ENCODE results near the gene SLC29A1. TPM values are rescaled to one million over a fixed set of nuclear protein-coding genes. Genes with fewer than 3 reads are reported as not detected.

SLC29A1 gene
- total and polyA plus RNA-seq, 2 of the 8 experiments (the other 6 are each of a cell fraction or from before 2014, with no cell fraction given) = 187 to 558 TPM

GRCh38 chr6:44253307-44254101 lies 30.1 kb downstream of the SLC29A1 start:
- Histone ChIP-seq H3K9me3 (ENCODE audit: insufficient read depth in 2 of 2, low read depth in 1 of 2, low read length in 1 of 2) (no peaks in the 10 kb centered on the region), H3K14ac (ENCODE audit: insufficient read length) (no peak overlapping the region), H3K27ac (ENCODE audit: low read depth, low read length) (no peak overlapping the region), H3K9ac (replicated peaks in 1 of 4; ENCODE audit: extremely low read depth in 1 of 4, low read depth in 3 of 4, low read length in 3 of 4) (no peak overlapping the region), H3K4me2 (ENCODE audit: insufficient read depth in 1 of 2, low read depth in 2 of 2, low read length in 2 of 2) (no peak overlapping the region), H2BK5ac (ENCODE audit: low read depth, low read length) (0 out of 2 replicates have a peak overlapping the region, but pooled peaks have one; percentile 13), H3K36me3 (ENCODE audit: control insufficient read depth in 2 of 4, insufficient read depth in 4 of 4, low read length in 3 of 4) (peaks cover 52 to 73% (median 65%) of the 10 kb centered on the region in 4 experiments), H3K23me2 (ENCODE audit: low read depth, low read length) (peaks cover 16% of the 10 kb centered on the region), H3K4me3 (ENCODE audit: extremely low read depth in 1 of 4, insufficient read depth in 2 of 4, low read depth in 3 of 4, low read length in 4 of 4) (no peak overlapping the region), H3K23ac (ENCODE audit: insufficient read length) (no peak overlapping the region), H3K56ac (replicated peaks; ENCODE audit: insufficient read length, low read depth, low read length) (no peak overlapping the region), H2BK15ac (ENCODE audit: low read length) (no peak overlapping the region), H2BK20ac (ENCODE audit: low read length) (no peak overlapping the region), H3K4ac (replicated peaks; ENCODE audit: insufficient read length, low read depth, low read length) (no peak overlapping the region), H3K27me3 (replicated peaks in 1 of 4; ENCODE audit: control insufficient read depth in 3 of 4, extremely low read depth in 1 of 4, insufficient read depth in 3 of 4, low read length in 3 of 4) (no peaks in the 10 kb centered on the region), H4K20me1 (replicated peaks in 1 of 2; ENCODE audit: control insufficient read depth in 1 of 2, insufficient read depth in 2 of 2, low read length in 2 of 2) (peaks cover 24 to 36% of the 10 kb centered on the region in 2 experiments), H3K79me2 (ENCODE audit: control insufficient read depth in 1 of 2, insufficient read depth in 2 of 2, low read length in 2 of 2) (peaks cover 12 to 49% of the 10 kb centered on the region in 2 experiments), H2AFZ (ENCODE audit: low read length) (no peak overlapping the region), H3K18ac (ENCODE audit: extremely low read depth, low read length) (no peak overlapping the region), H4K91ac (replicated peaks; ENCODE audit: insufficient read length, low read length) (no peak overlapping the region), H4K8ac (ENCODE audit: extremely low read depth, insufficient read depth, low read length) (no peak overlapping the region; the same call in 1 of the 2 replicates), H4K5ac (ENCODE audit: insufficient read length, low read depth, low read length) (no peak overlapping the region), H3K79me1 (ENCODE audit: low read depth, low read length) (no peaks in the 10 kb centered on the region; the same call in 1 of the 2 replicates), H3K4me1 (replicated peaks in 1 of 4; ENCODE audit: control insufficient read depth in 3 of 4, insufficient read depth in 4 of 4, low read length in 3 of 4) (peaks cover 7 to 24% (median 9%) of the 10 kb centered on the region in 4 experiments), H2BK12ac (ENCODE audit: low read depth, low read length) (no peak overlapping the region), H2BK120ac (replicated peaks; ENCODE audit: low read depth, low read length) (no peak overlapping the region), H2AK5ac (ENCODE audit: low read depth, low read length) (no peak overlapping the region)
- DNase-seq (ENCODE audit: low read depth in 1 of 2, low spot score in 2 of 2) (peak in 1 of 2 experiments; percentile 82), FAIRE-seq (no peak)
- ChIA-PET POLR2A (ENCODE audit: partially characterized antibody) (interaction anchor here (0.7 to 15.1 kb wide), 20 partner anchors 13 to 312 kb away, joined by 3 to 581 read pairs (median 8); partner anchors contain the start of genes AARS2, HSP90AB1, NFKBIE and SLC29A1), CTCF (ENCODE audit: partially characterized antibody) (interaction anchor here (0.7 to 4.8 kb wide), 21 partner anchors 7 to 168 kb away, joined by 3 to 48 read pairs (median 6); partner anchors contain the start of gene HSP90AB1)
- WGBS, 2 experiments (ENCODE audit: extremely low coverage in 1 of 2, insufficient coverage in 1 of 2, insufficient read length in 1 of 2, insufficient replicate concordance in 2 of 2, low coverage in 1 of 2, low lambda C conversion rate in 2 of 2, missing lambda C conversion rate in 1 of 2) = 86% methylated on average over 10 of the region's 10 CpGs; no CpG with 5 or more reads in 1 of the 2 experiments
- TF ChIP-seq RAD21 (IDR thresholded peaks at IDR 0.05 in 1 of 2, conservative IDR thresholded peaks at IDR 0.05 in 1 of 2; ENCODE audit: low read depth in 2 of 2, low read length in 2 of 2) (peak; percentile 19 to 27; a peak in 3 of 4 replicates), CREB1 (IDR thresholded peaks at IDR 0.05) (no peak), POLR2A (IDR thresholded peaks at IDR 0.05; ENCODE audit: control extremely low read depth in 1 of 2, low read depth in 2 of 2, low read length in 2 of 2) (peak in 1 of 2 experiments; percentile 83; a peak in 2 of 3 replicates), SP1 (IDR thresholded peaks at IDR 0.05; ENCODE audit: low read depth, low read length) (peak; percentile 46; the same call in 1 of the 2 replicates)
- TF ChIP-seq, protein P1, sequence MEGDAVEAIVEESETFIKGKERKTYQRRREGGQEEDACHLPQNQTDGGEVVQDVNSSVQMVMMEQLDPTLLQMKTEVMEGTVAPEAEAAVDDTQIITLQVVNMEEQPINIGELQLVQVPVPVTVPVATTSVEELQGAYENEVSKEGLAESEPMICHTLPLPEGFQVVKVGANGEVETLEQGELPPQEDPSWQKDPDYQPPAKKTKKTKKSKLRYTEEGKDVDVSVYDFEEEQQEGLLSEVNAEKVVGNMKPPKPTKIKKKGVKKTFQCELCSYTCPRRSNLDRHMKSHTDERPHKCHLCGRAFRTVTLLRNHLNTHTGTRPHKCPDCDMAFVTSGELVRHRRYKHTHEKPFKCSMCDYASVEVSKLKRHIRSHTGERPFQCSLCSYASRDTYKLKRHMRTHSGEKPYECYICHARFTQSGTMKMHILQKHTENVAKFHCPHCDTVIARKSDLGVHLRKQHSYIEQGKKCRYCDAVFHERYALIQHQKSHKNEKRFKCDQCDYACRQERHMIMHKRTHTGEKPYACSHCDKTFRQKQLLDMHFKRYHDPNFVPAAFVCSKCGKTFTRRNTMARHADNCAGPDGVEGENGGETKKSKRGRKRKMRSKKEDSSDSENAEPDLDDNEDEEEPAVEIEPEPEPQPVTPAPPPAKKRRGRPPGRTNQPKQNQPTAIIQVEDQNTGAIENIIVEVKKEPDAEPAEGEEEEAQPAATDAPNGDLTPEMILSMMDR (IDR thresholded peaks at IDR 0.05; ENCODE audit: control extremely low read depth in 1 of 3, insufficient read depth in 1 of 3, low read depth in 1 of 3, low read length in 3 of 3) = peak in 2 of 3 experiments; percentile 49 to 56; a peak in 3 of 4 replicates
